ENCODE measurements around the gene L1CAM. TPM values are rescaled to one million over a fixed set of nuclear protein-coding genes. Genes with fewer than 3 reads are reported as not detected.

The L1CAM gene
- total RNA-seq, 1 experiment from 2014 or later = 12.7 TPM

GRCh38 chrX:153832728-153833127, 53.2 kb downstream of the L1CAM start:
- no peaks in the 10 kb centered on the region for H3K4me1 Mint-ChIP-seq (ENCODE audit: low read depth, unreplicated experiment)
- no peak for DNase-seq
- H3K9me3 Mint-ChIP-seq (ENCODE audit: unreplicated experiment) = no peaks in the 10 kb centered on the region
- H3K36me3 ChIP-seq (ENCODE audit: control insufficient read depth, insufficient read depth, low read length) = no peaks in the 10 kb centered on the region
- H3K27ac Mint-ChIP-seq (ENCODE audit: unreplicated experiment) = no peak overlapping the region
- H3K4me1 ChIP-seq = no peaks in the 10 kb centered on the region
- no peaks in the 10 kb centered on the region for H3K36me3 Mint-ChIP-seq (ENCODE audit: insufficient read depth, unreplicated experiment)
- H3K4me3 ChIP-seq (ENCODE audit: low read depth, low read length) = no peak overlapping the region
- CTCF ChIA-PET = no interaction called here
- no peaks in the 10 kb centered on the region; the same call in 1 of the 2 replicates for H3K27me3 ChIP-seq (replicated peaks; ENCODE audit: control insufficient read depth, insufficient read depth, low read length)
- H3K27me3 Mint-ChIP-seq (ENCODE audit: insufficient read depth, unreplicated experiment) = no peaks in the 10 kb centered on the region
- intact Hi-C loops (cut with micrococcal nuclease; ENCODE audit: unreplicated experiment) = no loop called here
- no peak overlapping the region for H3K4me3 Mint-ChIP-seq (ENCODE audit: unreplicated experiment)
- POLR2A ChIA-PET = no interaction called here
- BruUV-seq (replicated peaks) = no TSS peak
- no peaks in the 10 kb centered on the region for H3K9me3 ChIP-seq
- TF ChIP-seq CTCF (IDR thresholded peaks at IDR 0.05; ENCODE audit: insufficient read depth in 1 of 2, low read depth in 1 of 2, low read length in 1 of 2, severe bottlenecking in 1 of 2, unreplicated experiment in 1 of 2) = no peak

GRCh38 chrX:153831429-153832150, 54.4 kb downstream of the L1CAM start:
- no peaks in the 10 kb centered on the region; the same call in 1 of the 2 replicates for H3K27me3 ChIP-seq (replicated peaks; ENCODE audit: control insufficient read depth, insufficient read depth, low read length)
- Mint-ChIP-seq H3K9me3 (ENCODE audit: unreplicated experiment) (no peaks in the 10 kb centered on the region), H3K27me3 (ENCODE audit: insufficient read depth, unreplicated experiment) (no peaks in the 10 kb centered on the region), H3K27ac (ENCODE audit: unreplicated experiment) (no peak overlapping the region), H3K4me1 (ENCODE audit: low read depth, unreplicated experiment) (no peaks in the 10 kb centered on the region), H3K4me3 (ENCODE audit: unreplicated experiment) (peak overlapping the region; percentile 33), H3K36me3 (ENCODE audit: insufficient read depth, unreplicated experiment) (no peaks in the 10 kb centered on the region)
- H3K4me1 ChIP-seq = no peaks in the 10 kb centered on the region
- no TSS peak for BruUV-seq (replicated peaks)
- H3K9me3 ChIP-seq = no peaks in the 10 kb centered on the region
- no peak for DNase-seq
- ChIA-PET CTCF (no interaction called here), POLR2A (no interaction called here)
- no peak overlapping the region for H3K4me3 ChIP-seq (ENCODE audit: low read depth, low read length)
- TF ChIP-seq CTCF (IDR thresholded peaks at IDR 0.05; ENCODE audit: insufficient read depth in 1 of 2, low read depth in 1 of 2, low read length in 1 of 2, severe bottlenecking in 1 of 2, unreplicated experiment in 1 of 2) = no peak
- intact Hi-C loops (cut with micrococcal nuclease; ENCODE audit: unreplicated experiment) = no loop called here
- H3K36me3 ChIP-seq (ENCODE audit: control insufficient read depth, insufficient read depth, low read length) = no peaks in the 10 kb centered on the region

GRCh38 chrX:153830640-153831428, 55.1 kb downstream of the L1CAM start:
- H3K4me1 ChIP-seq = no peaks in the 10 kb centered on the region
- no peak overlapping the region; the same call in 1 of the 2 replicates for H3K4me3 ChIP-seq (ENCODE audit: low read depth, low read length)
- Mint-ChIP-seq H3K9me3 (ENCODE audit: unreplicated experiment) (no peaks in the 10 kb centered on the region), H3K27me3 (ENCODE audit: insufficient read depth, unreplicated experiment) (no peaks in the 10 kb centered on the region), H3K36me3 (ENCODE audit: insufficient read depth, unreplicated experiment) (no peaks in the 10 kb centered on the region), H3K4me3 (ENCODE audit: unreplicated experiment) (peak overlapping the region; percentile 33), H3K4me1 (ENCODE audit: low read depth, unreplicated experiment) (no peaks in the 10 kb centered on the region), H3K27ac (ENCODE audit: unreplicated experiment) (no peak overlapping the region)
- H3K27me3 ChIP-seq (replicated peaks; ENCODE audit: control insufficient read depth, insufficient read depth, low read length) = no peaks in the 10 kb centered on the region; the same call in 1 of the 2 replicates
- BruUV-seq (replicated peaks) = no TSS peak
- ChIA-PET CTCF (no interaction called here), POLR2A (no interaction called here)
- intact Hi-C loops (cut with micrococcal nuclease; ENCODE audit: unreplicated experiment) = no loop called here
- H3K9me3 ChIP-seq = no peaks in the 10 kb centered on the region
- no peaks in the 10 kb centered on the region for H3K36me3 ChIP-seq (ENCODE audit: control insufficient read depth, insufficient read depth, low read length)
- no peak for DNase-seq
- no peak for TF ChIP-seq CTCF (IDR thresholded peaks at IDR 0.05; ENCODE audit: insufficient read depth in 1 of 2, low read depth in 1 of 2, low read length in 1 of 2, severe bottlenecking in 1 of 2, unreplicated experiment in 1 of 2)
